GM19035 (cell line): ENCODE results near the gene GRAMD1C.
"Not testable (repeated sequence)": the region's sequence is repeated elsewhere in the genome, so short reads cannot be mapped to it uniquely, and the experiment has no call there.

ENCODE experiments used
- ATAC-seq: cut with Tn5 transposase; IDR thresholded peaks from one replicate; pipeline ENCODE4 v1.9.1; 2021; ENCODE audit not compliant: unreplicated experiment

The GRAMD1C gene

DNA sequence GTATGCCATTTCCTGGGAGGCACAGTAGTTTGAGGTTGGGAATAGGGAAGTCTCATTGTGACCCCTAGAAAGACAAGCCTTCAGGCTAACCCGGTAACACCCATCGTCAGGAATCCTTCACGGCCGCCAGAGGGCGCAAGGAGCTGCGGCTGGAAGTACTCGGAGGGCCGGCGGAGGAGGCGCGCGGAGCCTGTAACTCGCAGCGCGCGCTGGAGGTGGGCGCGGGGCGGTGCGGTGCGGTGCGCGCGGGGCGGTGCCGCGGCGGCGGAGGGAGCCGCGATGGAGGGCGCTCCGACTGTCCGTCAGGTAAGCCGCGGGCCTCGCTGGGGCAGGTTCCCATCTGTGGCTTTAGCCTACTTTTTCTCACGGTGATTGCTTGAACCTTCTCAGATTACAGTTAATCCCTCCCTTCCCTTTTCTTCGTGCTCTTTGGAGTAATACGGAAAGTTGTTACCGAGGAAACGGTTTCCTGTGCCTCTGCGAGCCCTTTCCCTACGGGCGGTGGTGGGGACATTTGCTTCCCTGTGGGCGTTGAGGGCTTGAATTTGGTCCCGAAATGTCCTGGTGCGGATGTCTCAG lies at the start of gene GRAMD1C:
TSS of gene GRAMD1C (plus strand) at position 158 of the 579 bp plus-strand sequence. CDS start at position 280, 122 bp downstream.
- peak; percentile 95 for ATAC-seq

DNA sequence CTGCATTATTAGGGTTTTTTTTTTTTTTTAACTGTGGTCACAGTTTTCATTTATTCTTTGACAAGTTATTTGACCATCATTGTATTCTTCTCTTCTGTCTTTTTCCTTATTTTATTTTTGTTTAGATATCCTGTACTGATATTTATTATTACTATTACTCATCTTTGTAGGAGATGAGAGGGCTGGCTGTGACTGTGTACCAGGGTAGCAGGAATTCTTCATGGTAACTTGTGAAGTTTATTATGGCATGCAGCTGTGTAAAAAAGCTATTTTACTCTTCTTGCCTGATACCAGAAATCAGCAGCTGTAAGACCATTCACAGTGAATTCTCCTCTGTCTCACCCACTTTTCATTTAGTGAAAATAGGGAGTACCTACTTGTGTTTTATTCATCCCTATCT lies 47.2 kb upstream of the GRAMD1C start:
- ATAC-seq, result no peak

- ATAC-seq, result no peak
These were observed 44.1 kb upstream of the GRAMD1C start for GRCh38 chr3:113794526-113794925.

DNA sequence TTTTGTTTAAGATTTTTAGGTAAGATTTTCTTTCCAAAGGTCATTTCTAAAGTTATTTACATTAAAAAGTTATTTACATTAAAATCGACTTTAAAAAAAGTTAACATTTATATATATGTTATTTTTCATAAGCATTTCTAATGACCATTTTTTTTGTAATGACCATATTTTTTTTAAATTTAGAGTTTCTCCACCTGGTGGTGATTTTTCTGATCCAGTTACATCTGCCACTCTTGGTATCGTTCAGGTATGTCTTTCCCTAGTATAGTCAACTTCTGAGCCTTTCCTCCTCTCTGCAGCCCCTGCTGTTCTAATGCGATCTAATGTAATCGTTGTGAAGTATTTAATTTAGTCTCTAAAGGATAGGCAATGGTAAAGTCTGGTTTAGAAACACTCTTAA lies 42.9 kb upstream of the GRAMD1C start:
- no peak for ATAC-seq

- ATAC-seq, result no peak
These were observed 35.7 kb upstream of the GRAMD1C start for GRCh38 chr3:113802795-113803455.

- ATAC-seq, result no peak
These were observed 33.9 kb upstream of the GRAMD1C start for GRCh38 chr3:113804661-113805060.

DNA sequence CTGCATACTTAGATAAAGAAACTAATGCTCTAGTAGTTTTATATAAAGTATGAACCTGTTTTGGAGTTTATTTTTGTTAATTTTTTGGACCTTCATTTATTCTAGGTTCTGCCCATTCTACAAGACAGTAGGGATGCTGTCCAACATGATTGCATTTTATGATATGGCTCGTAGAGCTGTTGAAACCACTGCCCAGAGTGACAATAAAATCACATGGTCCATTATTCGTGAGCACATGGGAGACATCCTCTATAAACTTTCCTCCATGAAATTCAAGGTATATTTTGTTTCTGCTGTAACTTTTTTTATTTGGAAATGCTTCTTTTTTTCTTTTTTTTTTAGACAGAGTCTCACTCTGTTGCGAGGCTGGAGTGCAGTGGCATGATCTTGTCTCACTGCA lies 33.3 kb upstream of the GRAMD1C start:
- ATAC-seq, result no peak

- no peak for ATAC-seq
These were observed 25.7 kb upstream of the GRAMD1C start for GRCh38 chr3:113812854-113813253.

- ATAC-seq, result no peak
These were observed 18.7 kb upstream of the GRAMD1C start for GRCh38 chr3:113819866-113820265.

DNA sequence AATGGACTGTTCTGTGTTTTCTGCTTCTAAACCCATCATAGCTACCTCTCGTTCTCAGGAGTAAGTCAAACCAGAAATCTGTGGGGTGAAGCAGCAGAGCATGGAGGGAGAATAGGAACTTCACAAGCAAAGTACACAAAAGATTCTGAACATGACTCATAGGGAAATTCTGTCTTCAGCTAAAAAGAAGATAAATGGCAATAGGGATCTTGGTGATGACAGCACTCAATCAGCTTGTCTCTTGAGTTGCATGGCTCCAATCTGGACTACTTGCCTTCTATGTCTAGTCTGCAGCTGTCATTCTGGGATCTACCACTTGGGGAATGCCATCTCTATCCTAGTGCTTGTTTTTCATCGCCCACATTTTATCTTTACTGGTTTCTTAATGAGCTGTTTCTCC lies 13.5 kb upstream of the GRAMD1C start:
- ATAC-seq, result peak; percentile 60

- no peak for ATAC-seq
These were observed 10.0 kb upstream of the GRAMD1C start for GRCh38 chr3:113828600-113828999.

DNA sequence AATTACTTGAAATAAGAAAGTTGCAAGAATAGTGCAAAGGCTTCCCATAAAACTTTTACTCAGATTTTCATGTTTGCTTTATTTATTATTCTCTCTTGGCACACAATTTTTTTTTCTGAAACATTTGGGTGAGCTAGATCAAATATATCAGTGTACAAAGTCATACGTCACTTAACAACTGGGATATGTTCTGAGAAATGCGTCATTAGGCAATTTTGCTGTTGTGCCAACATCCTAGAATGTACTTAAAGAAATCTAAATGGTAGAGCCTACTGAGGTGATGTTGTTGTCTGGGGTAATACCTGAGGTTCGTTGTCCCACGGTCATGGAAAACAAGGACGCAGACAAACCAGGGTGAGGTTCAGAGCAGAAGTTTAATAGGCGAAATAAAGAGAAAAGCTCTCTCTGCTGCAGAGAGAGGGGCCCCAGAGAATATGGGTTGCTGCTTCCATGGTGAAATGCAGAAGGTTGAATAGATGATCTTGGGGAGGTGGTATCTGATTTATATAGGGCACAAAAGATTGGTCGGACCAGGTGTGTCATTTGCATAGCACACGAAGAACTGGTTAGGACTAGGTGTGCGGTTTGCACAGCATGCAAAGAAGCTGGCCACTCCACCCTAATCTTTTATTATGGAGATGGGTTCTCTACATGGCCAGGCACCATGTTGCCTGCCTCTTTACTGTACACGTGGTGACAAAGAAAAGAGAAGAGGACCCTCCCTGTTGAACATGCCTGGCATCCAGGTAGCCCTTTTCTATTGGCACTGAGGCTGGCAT lies 8.8 kb upstream of the GRAMD1C start:
- ATAC-seq, result no peak

DNA sequence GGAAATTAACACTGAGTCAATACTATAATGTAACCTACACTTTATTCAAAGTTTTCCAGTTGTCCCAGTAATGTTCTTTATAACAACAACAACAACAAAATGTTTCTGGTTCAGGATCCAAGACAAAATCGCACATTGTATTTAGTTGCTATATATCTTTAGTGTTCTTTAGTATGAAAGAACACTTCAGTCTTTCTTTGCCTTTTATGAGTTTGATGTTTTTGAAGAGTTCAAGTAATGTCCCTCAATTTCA lies 7.6 kb upstream of the GRAMD1C start:
- no peak for ATAC-seq

DNA sequence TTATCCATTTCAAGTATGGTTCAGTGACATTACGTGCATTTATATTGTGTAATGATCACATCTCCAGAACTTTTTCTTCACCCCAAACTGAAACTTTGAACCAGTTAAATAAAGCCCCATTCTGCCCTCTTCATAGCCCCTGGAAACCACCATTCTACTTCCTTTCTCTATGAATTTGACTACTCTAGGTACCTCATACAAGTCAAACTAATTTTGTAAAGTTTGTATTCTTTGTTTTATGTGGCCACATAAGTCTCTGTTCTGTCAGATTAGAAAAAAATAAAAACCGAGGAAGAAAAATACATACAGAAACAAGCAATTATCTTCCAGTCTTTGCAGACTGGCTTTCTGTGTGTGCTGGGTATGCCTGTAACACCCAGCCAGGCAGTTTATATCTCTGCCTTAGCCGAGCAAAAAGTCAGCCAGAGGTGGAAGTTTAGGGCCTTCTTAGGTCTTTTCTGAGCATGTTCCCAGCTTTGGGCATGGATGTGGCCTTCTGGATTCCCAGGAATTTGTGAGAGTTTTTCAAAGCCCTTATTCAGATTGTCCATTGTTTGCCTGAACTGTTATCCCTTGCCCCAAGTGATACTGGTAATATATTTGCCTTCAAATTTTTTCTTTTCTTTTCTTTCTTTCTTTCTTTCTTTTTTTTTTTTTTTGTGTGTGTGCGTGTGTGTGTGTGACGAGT lies 6.0 kb upstream of the GRAMD1C start:
- ATAC-seq, result no peak

GRCh38 chr3:113834983-113835382 lies 3.6 kb upstream of the GRAMD1C start:
- ATAC-seq, result no peak

- no peak for ATAC-seq
These were observed 963 bp downstream of the GRAMD1C start for GRCh38 chr3:113839551-113839950.

DNA sequence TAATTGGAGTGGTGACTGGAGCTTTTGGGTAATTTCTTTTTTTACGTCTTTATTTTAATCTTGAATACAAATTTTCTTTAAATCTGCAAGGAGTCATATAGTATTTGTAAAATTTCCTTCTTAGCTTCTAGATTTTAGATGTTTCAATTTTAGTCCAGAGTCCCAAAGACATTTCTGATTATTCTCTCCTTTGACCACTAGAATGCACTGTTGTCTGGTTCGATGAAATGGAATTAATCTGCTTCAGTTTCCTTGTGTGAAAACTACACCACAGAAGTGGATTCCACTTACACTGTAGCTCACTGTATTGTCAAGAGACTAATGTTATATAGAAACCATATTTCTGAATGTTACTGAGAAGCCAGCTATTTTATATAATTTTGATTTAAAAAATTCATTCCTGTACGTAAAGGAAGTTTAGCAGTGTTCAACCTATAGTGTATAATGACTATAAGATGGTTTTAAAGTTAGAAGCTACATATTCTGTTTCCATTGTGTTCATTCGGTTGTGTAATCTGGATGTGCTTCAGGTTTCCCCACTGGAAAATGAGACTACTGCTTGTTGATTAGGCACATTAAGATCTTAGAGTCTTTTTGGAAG lies 6.1 kb downstream of the GRAMD1C start:
- no peak for ATAC-seq

GRCh38 chr3:113847247-113847646 lies 8.7 kb downstream of the GRAMD1C start:
- ATAC-seq, result no peak

DNA sequence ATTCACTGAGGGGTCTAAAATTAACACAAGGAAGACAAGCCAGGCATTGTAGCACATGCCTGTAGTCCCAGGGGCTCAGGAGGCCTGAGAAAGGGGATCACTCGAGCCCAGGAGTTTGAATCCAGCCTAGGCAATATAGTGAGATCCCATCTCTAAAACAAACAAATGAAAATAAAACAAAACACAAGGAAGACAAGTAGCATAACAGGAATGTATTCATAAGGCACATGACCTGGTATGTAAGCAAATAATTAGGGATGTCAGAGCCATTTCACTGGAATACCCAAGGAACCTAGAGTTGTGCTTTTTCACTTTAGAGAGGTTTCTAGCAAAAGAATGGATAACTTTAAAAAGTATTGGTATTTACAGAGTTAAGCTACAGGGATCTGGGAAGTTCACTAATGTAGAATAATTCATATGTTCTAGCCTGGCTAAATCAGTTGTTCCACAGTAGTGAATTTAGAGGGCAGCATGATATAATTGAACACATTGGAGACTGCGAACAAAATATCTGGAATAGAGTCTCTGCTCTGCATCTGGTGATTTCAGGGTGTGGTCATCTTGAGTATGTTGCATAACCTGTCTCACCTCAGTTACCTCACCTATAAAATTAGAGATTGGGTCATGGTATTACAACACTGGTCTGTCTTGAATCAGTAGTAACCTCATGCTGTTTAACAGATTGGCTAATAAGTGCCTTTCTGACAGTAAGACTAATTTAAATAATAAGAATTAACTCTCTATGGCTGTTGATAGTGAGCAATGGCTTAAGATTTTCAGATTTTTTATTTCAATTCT lies 9.3 kb downstream of the GRAMD1C start:
- no peak for ATAC-seq

DNA sequence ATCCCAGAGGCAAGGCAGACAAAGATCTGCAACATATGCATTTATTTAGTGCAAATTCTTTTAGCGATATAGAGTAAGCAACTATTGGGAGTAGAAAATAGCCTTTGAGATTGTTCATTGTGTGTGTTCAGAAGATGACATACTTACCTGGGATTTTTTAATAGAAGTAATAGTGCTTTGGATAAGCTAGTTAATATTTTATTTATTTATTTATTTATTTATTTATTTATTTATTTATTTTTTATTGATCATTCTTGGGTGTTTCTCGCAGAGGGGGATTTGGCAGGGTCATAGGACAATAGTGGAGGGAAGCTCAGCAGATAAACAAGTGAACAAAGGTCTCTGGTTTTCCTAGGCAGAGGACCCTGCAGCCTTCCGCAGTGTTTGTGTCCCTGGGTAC lies 10.5 kb downstream of the GRAMD1C start:
- not testable (repeated sequence) for ATAC-seq

DNA sequence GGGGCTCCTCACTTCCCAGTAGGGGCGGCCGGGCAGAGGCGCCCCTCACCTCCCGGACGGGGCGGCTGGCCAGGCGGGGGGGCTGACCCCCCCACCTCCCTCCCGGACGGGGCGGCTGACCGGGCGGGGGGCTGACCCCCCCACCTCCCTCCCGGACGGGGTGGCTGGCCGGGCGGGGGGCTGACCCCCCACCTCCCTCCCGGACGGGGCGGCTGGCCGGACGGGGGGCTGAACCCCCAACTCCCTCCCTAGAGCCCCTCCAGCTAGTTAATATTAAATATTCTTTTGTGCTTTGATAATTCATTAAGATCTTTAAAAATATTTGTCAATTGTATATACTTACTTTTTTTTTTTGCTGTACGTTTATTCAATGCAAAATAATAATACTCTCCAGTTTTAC lies 11.3 kb downstream of the GRAMD1C start:
- ATAC-seq, result not testable (repeated sequence)
